ENCODE results near the gene MAP3K2.
"Not testable (repeated sequence)": the region's sequence is repeated elsewhere in the genome, so short reads cannot be mapped to it uniquely, and the experiment has no call there.

The MAP3K2 gene

GRCh38 chr2:127420039-127420864 is 32.5 kb upstream of the MAP3K2 start:
- DNase-seq: no peak

GRCh38 chr2:127419448-127420038 is 31.8 kb upstream of the MAP3K2 start:
- no peak for DNase-seq

- no peak for DNase-seq
Measured at GRCh38 chr2:127419112-127419430, 31.3 kb upstream of the MAP3K2 start.

GRCh38 chr2:127418300-127419111 is 30.7 kb upstream of the MAP3K2 start, which contains the start of gene PROC:
PROC (plus strand) TSS chr2:127418427; CDS start chr2:127419943, 1,516 bp downstream.
- no peak for DNase-seq

GRCh38 chr2:127417406-127417805 is 29.6 kb upstream of the MAP3K2 start:
- no peak for DNase-seq

GRCh38 chr2:127416506-127417001 is 28.8 kb upstream of the MAP3K2 start:
- no peak for DNase-seq

- peak; percentile 63 for DNase-seq
Measured at GRCh38 chr2:127415593-127416505, 28.1 kb upstream of the MAP3K2 start.

GRCh38 chr2:127414638-127415592 is 27.1 kb upstream of the MAP3K2 start:
- no peak for DNase-seq

GRCh38 chr2:127413782-127414637 is 26.2 kb upstream of the MAP3K2 start:
- DNase-seq: no peak

GRCh38 chr2:127413200-127413599 is 25.4 kb upstream of the MAP3K2 start:
- DNase-seq: no peak

- peak; percentile 35 for DNase-seq
Measured at GRCh38 chr2:127411653-127412369, 24.0 kb upstream of the MAP3K2 start.

- no peak for DNase-seq
Measured at GRCh38 chr2:127410871-127411652, 23.3 kb upstream of the MAP3K2 start.

- not testable (repeated sequence) for DNase-seq
Measured at GRCh38 chr2:127409716-127410115, 21.9 kb upstream of the MAP3K2 start.

GRCh38 chr2:127408807-127409099 is 21.0 kb upstream of the MAP3K2 start:
- no peak for DNase-seq

GRCh38 chr2:127408004-127408806 is 20.4 kb upstream of the MAP3K2 start:
- peak; percentile 73 for DNase-seq

GRCh38 chr2:127407661-127408003 is 19.9 kb upstream of the MAP3K2 start:
- no peak for DNase-seq

GRCh38 chr2:127407091-127407490 is 19.3 kb upstream of the MAP3K2 start:
- no peak for DNase-seq

- DNase-seq: no peak
Measured at GRCh38 chr2:127406454-127406853, 18.7 kb upstream of the MAP3K2 start.

All from DMS153 (cell line).